Stomach (tissue), 4 donors: ENCODE data around the gene PHIP.

Source experiments
- CTCF ChIP-seq, 7 experiments: fragments of 450-650 bp in 4 of 7; fragments of 200-600 bp in 3 of 7; sonication (generic) in 3 of 7; IDR thresholded peaks; one replicate each; pipeline ENCODE4 v1.5.1; 2016 to 2019; ENCODE audit warnings: antibody characterized with exemption in 7 of 7, control low read depth in 2 of 7, mild to moderate bottlenecking in 1 of 7
- EP300 ChIP-seq: sonication (generic); formaldehyde crosslinking; IDR thresholded peaks from one replicate; pipeline ENCODE4 v1.6.1; 2017; ENCODE audit warnings: antibody characterized with exemption
- POLR2A ChIP-seq, 4 donors: fragments of 450-650 bp; IDR thresholded peaks; one replicate each; pipeline ENCODE4 v1.6.1; 2016; ENCODE audit warnings: antibody characterized with exemption in 4 of 4, control low read depth in 2 of 4, mild to moderate bottlenecking in 1 of 4, moderate library complexity in 1 of 4

- TF ChIP-seq POLR2A (IDR thresholded peaks at IDR 0.05), result no peak
- TF ChIP-seq CTCF (IDR thresholded peaks at IDR 0.05), result no peak
- TF ChIP-seq EP300, result no peak
These were observed 11.7 kb upstream of the PHIP start for GRCh38 chr6:79089552-79090404.
